HG02588 (cell line): ENCODE results near the gene EXOC7.
"Not testable (repeated sequence)": the region's sequence is repeated elsewhere in the genome, so short reads cannot be mapped to it uniquely, and the experiment has no call there.

Source experiments
- ATAC-seq: cut with Tn5 transposase; IDR thresholded peaks from one replicate; pipeline ENCODE4 v1.9.1; 2021; ENCODE audit warnings: mild to moderate bottlenecking, moderate library complexity; ENCODE audit not compliant: unreplicated experiment

The EXOC7 gene

GRCh38 chr17:76076146-76076764 is 27.3 kb downstream of the EXOC7 start:
- no peak for ATAC-seq

GRCh38 chr17:76075364-76076145 is 28.0 kb downstream of the EXOC7 start:
- ATAC-seq: no peak

GRCh38 chr17:76074390-76075363 is 28.9 kb downstream of the EXOC7 start, which contains the start of gene GALR2:
Gene GALR2 (plus strand): TSS chr17:76074781. CDS start chr17:76074884, 103 bp downstream.
- no peak for ATAC-seq

- ATAC-seq: peak; percentile 83
These were observed 31.3 kb downstream of the EXOC7 start, which contains the start of gene SRP68 for GRCh38 chr17:76072148-76072858. Gene SRP68 (minus strand): TSS chr17:76072517. CDS start chr17:76072491, 26 bp downstream.

- no peak for ATAC-seq
These were observed 31.9 kb downstream of the EXOC7 start for GRCh38 chr17:76071531-76072147.

- ATAC-seq: no peak
These were observed 37.8 kb downstream of the EXOC7 start for GRCh38 chr17:76065775-76066174.

- ATAC-seq: no peak
These were observed 39.6 kb downstream of the EXOC7 start for GRCh38 chr17:76063875-76064546.

- ATAC-seq: not testable (repeated sequence)
These were observed 45.3 kb downstream of the EXOC7 start for GRCh38 chr17:76058264-76058663.

GRCh38 chr17:76056882-76057281 is 46.7 kb downstream of the EXOC7 start:
- no peak for ATAC-seq

GRCh38 chr17:76054112-76054476 is 49.5 kb downstream of the EXOC7 start:
- ATAC-seq: no peak

GRCh38 chr17:76053246-76054111 is 50.1 kb downstream of the EXOC7 start:
- ATAC-seq: no peak

GRCh38 chr17:76051561-76051960 is 52.0 kb downstream of the EXOC7 start:
- no peak for ATAC-seq

GRCh38 chr17:76050538-76051467 is 52.8 kb downstream of the EXOC7 start:
- ATAC-seq: no peak

GRCh38 chr17:76049836-76050537 is 53.6 kb downstream of the EXOC7 start:
- ATAC-seq: no peak

GRCh38 chr17:76049239-76049638 is 54.3 kb downstream of the EXOC7 start:
- no peak for ATAC-seq

- no peak for ATAC-seq
These were observed 54.9 kb downstream of the EXOC7 start for GRCh38 chr17:76048711-76049110.
